GM19099 (cell line): Measurements from ENCODE around the gene FAS.

Experiments used
- POLR2A ChIP-seq: IDR thresholded peaks from 3 replicates; pipeline ENCODE4 v1.6.1; 2011; ENCODE audit warnings: low read depth; ENCODE audit not compliant: insufficient read length; ENCODE audit errors: extremely low read depth

FAS gene

DNA sequence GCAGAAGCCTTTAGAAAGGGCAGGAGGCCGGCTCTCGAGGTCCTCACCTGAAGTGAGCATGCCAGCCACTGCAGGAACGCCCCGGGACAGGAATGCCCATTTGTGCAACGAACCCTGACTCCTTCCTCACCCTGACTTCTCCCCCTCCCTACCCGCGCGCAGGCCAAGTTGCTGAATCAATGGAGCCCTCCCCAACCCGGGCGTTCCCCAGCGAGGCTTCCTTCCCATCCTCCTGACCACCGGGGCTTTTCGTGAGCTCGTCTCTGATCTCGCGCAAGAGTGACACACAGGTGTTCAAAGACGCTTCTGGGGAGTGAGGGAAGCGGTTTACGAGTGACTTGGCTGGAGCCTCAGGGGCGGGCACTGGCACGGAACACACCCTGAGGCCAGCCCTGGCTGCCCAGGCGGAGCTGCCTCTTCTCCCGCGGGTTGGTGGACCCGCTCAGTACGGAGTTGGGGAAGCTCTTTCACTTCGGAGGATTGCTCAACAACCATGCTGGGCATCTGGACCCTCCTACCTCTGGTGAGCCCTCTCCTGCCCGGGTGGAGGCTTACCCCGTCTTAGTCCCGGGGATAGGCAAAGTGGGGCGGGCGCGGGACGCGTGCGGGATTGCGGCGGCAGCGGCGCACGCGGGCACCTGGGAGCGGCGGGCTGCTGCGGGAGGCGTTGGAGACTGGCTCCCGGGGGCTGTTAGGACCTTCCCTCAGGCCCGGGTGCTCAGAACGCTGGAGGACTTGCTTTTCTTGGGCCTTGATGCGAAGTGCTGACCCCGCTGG, at the start of gene FAS:
FAS (plus strand) TSS at position 415 of the 777 bp plus-strand sequence; CDS start at position 494, 79 bp downstream.
- peak; percentile 90 for TF ChIP-seq POLR2A

DNA sequence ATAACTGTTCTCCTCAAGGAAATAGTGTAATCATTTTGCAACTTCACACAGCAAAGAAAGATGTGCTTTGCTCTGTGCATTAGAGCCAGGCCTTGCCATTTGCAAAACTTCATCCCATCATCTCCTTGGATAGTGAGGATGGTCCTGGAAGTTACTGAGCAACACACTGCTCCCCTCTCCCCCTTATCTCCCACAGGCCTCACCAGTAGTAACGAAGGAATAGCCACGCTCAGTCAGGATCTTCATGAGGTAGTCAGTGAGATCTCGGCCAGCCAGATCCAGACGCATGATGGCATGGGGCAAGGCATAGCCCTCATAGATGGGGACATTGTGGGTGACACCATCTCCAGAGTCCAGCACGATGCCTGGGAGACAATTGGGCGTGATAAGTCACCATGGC, 49.6 kb upstream of the FAS start:
- TF ChIP-seq POLR2A = no peak

DNA sequence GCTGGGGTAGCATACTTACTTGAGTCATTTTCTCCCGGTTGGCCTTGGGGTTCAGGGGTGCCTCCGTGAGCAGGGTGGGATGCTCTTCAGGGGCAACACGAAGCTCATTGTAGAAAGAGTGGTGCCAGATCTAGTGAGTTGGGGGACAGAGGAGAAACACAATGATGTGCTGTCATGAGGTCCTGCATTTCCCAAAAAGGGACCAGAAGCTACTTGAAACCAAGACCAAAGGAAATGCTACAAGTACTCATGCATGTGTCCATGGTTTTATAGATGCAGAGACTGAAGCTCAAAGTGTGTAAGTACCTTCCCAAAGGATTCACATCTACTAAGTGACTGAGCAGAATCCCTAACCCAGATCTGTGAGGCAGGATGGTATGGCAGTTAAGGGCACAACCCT, 46.8 kb upstream of the FAS start:
- no peak for TF ChIP-seq POLR2A

DNA sequence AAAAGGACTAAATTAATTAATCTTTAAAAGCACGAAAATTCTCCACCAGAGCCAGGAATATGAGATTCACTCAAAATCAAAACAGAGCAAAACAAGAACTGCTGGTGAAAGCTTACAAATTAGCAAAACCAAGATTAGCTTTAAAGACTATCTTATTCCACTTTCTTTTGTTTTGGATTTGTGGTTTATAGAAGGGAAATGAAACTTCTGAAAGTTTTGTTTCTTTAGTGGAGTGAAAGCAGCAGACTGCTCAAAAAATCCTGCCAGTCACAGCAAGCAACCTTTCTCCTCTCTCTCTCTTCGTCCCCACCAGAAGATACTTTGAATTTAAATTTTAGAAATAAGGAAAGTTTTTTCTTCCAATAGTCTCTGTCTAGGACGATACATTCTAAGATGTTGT, 45.8 kb upstream of the FAS start:
- no peak for TF ChIP-seq POLR2A

DNA sequence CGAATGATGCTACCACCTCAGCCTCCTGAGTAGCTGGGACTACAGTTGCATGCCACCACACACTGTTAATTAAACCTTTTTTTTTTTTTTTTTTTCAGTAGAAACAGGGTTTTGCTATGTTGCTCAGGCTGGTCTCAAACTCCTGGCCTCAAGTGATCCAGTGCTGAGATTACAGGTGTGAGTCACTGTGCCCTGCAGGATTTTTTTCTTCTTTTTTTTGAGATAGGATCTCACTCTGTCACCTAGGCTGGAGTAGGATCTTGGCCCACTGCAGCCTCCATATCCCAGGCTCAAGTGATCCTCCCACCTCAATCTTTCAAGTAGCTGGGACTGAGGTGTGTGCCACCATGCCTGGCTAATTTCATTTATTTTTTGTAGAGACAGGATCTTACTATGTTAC, 44.4 kb upstream of the FAS start:
- no peak for TF ChIP-seq POLR2A

DNA sequence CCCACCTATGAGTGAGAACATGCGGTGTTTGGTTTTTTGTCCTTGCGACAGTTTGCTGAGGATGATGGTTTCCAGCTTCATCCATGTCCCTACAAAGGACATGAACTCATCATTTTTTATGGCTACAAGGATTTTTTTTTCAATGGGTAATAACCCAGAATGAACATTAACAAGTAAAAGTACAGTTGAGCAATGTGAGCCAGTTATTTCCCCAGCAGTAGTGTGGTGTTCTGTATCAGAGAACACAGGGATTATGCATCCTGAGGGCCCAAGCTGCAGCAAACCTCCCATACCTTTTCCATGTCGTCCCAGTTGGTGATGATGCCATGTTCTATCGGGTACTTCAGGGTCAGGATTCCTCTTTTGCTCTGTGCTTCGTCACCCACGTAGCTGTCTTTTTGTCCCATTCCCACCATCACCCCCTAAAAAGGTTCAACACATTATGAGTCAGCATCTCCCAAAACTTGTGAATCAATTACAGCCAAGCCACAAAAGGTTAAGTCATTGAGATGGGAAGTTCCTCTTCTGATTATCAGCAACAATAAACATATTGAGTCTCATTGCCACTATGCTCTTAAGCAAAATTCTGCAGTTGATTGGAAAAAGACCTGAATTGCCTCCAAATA, 43.5 kb upstream of the FAS start:
- TF ChIP-seq POLR2A = no peak

DNA sequence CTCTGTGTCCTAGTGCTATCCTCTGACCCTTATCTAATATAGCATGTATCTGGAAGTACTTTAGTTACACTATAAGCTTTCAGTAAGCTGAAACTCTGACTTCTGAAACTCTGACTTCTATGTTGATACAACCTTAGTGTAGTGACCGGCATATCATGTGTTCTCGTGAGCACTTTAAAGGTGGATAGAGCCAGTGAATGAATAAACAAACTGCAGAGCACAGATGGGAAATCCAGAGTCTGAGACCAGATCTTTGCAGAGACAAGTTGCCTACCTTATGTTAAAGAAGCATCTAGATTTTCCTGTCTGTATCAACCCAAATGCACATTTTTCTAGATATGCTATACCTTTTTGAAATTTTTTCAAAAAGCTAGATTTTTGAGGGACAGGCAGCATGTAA, 41.5 kb upstream of the FAS start:
- TF ChIP-seq POLR2A = no peak

DNA sequence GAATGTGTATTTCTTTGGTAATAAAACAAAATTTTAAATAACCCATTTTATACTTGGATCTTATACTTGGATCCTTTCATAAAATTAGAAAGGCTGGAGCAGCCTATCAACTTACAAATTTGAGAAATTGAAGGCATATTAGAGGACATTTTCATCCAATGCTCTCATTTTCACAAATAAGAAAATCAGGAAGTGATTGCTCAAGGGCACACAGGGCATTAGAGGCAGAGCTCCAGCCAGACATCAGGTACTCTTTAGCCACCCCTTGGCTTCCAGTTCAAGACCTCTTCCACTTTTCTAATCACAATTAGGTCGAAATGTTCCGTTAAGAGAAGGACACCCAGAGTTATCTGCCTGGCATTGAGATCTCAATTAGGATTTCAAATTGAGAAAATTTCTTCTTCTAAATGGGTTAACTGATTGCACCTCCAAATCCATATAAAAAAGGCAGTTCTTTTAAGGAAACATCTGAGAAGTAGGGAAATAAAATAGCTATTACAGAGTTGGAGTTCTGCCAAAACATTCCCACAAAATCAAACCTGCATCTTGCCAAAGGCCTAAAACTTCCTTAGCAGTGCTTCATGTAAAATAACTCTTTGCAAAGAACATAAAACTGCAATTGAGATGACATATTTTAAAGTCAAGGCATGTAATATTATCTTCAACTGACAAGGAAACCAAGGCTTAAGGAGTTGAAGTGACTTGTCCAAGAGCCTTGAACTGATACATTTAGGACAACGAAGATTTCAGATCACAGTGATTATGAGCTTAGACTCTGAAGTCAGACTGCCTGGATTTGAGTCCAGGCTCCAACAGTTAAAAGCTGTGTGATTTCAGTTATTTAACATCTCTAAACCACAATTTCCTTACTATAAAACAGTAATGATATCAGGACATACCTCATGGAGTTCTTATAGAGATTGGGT, 40.4 kb upstream of the FAS start:
- TF ChIP-seq POLR2A = no peak

DNA sequence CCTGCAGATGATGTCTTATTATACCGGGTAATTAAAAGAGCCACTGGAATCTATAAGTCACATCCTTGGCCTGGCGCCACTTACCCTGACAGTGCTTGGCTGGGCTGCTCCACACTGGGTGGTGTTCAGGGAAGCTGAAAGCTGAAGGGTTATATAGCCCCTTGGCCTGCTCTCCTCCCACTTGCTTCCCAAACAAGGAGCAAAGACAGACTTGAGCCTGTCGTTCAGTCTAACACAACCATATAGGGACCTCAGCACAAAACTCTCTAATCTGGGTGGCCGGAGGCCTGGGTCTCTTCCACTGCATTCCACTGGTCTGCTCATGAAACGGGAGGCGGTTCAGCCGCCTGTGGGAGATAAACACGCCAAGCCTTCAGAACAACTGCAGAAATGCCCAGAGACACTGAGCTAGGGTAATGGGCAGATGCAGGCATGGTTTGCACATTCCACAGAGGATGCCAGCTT, 37.9 kb upstream of the FAS start, which contains the start of gene ACTA2:
ACTA2 (minus strand) TSS at position 127 of the 465 bp plus-strand sequence. CDS start 3,843 bp downstream, outside the sequence.
- no peak for TF ChIP-seq POLR2A

DNA sequence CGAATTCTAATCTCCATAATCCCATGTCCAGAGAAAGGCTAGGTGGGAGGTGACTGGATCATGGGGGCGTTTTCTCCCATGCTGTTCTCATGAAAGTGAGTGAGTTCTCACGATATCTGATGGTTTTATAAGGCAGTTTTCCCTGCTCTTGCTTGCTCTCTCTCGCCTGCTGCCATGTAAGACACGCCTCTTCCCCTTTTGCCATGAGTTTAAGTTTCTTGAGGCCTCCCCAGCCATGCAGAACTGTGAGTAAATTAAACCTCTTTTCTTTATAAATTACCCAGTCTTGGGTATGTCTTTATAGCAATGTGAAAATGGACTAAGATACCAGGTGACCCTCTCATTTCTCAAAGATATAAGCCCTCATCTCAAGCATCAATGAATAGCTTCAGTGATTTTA, 36.9 kb upstream of the FAS start:
- no peak for TF ChIP-seq POLR2A

DNA sequence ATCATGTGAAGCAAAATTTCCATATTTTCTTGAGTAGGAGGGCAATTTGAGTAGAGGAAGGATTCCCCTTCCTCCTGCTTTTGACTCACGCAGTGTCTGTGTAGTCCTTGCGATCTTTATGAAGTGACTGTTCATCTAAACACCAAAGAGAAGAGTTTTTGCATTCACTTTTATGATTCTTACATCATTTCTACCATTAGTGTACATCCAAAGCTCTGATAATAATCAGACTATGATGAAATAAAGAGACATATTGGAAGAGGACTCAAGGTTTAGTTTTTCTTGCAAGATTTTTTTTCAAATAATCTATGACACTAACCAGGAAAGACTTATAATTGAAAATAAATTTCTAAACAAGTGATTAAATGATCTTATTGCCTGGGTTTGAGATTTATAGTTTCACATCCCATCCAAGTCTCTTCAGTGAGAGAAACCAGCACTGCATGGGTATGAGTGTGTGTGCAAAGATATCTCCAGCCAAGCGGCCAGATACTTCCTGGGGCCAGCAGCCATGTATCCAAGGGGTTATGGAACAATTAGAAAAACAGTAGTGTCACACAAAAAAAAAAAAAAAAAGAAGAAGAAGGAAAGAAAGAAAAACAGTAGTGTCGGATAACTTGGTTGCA, 36.0 kb upstream of the FAS start:
- no peak for TF ChIP-seq POLR2A

DNA sequence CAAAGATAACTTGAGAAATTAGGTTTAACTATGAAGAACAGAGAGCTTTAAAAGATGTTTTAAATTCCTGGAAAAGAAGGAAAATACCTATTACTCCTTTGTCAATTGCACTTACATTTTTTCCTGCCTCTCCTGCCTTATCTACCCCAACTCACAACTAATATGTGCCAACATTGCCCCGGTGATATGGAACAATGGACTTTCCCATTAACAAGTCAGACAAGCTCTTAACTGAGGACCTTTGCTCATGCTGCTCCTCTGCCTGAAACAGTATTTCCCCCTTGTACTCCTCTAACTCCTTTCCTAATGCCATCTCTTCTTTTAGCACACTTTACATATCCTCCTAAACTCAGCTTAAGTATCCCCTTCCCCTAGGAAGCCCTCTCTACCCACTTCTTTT, 33.2 kb upstream of the FAS start:
- no peak for TF ChIP-seq POLR2A

DNA sequence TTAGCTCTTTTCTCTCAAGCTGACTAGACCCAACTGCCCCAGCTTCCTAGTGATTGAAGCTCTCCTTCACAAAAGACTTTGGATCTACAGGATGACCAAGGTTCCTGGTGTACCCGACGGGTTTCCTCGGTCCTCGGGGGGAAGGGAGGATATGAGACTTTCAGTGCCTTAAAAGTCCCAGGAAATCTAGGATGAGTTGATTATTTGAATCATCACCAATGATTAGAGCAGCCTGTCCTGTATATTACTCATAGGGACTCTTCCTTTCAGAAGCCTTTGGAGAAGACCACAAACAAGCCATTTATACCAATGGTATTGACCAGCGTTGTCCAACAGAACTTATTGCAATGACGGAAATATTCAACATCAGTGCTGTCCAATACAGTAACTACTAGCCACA, 31.9 kb upstream of the FAS start:
- TF ChIP-seq POLR2A = no peak

DNA sequence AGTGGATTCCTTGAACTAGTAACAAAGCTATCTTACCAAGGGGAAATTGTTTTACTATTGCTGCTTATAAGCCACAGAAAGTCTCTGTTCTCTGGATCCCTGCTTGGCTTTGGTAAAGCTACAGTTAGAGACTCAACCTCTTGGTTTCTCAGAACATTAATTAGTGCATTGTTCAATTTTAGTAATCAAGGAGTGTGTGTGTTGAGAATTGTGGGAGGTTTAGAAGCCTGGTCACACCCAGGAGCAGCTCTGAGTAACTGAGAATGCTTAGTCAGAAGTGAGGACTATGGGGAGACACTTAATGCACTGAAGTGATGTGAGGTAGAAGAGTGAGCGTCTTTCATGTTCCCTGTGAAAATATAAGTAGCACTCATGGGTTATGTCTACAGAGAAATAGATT, 29.8 kb upstream of the FAS start:
- TF ChIP-seq POLR2A = no peak

DNA sequence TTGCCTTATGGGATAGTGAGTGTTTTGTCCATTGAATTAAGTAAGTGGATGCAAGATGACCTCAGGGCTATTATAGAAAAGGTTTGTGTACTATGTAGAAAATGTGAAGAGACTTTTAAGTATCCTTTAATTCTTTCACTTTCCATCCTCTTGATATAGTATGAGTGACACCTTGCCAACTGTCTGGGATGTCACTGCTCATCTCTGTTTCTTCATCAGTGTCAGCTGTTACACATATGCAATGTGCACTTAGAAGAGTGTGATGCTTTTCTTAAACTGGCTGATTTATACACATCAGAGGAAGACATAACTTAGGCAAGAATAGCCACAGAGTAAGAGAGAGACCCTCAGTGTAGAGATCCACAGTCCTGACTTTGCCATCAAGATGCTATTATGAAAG, 29.3 kb upstream of the FAS start:
- no peak for TF ChIP-seq POLR2A
